Measurements from ENCODE around the gene C2orf68.
"Not testable (repeated sequence)": the region's sequence is repeated elsewhere in the genome, so short reads cannot be mapped to it uniquely, and the experiment has no call there.

- not testable (repeated sequence) for TF ChIP-seq CTCF, POLR2A (IDR thresholded peaks at IDR 0.05)
Observed at GRCh38 chr2:85660301-85660700, 48.4 kb upstream of the C2orf68 start.

Data from right lobe of liver (tissue), 4 donors.